Epithelial cell of prostate (primary cell): ENCODE results near the gene DDX31.

Experiments
- DNase-seq: peaks from one replicate; pipeline ENCODE4 v3.0.0-alpha.2; 2011; ENCODE audit warnings: low read depth, low spot score
- H3K27ac ChIP-seq: fragments of 450-650 bp; 2 replicates; pipeline ENCODE4 v1.5.1; 2017; ENCODE audit warnings: mild to moderate bottlenecking

DDX31 gene

GRCh38 chr9:132554755-132555154, 115.0 kb downstream of the DDX31 start:
- no peak overlapping the region for H3K27ac ChIP-seq
- DNase-seq, result no peak

- no peak for DNase-seq
Measured at GRCh38 chr9:132552041-132552440, 117.7 kb downstream of the DDX31 start.

GRCh38 chr9:132551556-132551955, 118.2 kb downstream of the DDX31 start:
- H3K27ac ChIP-seq, result no peak overlapping the region
- no peak for DNase-seq

More at GRCh38 chr9:132552041-132552440, 117.7 kb downstream of the DDX31 start:
- no peak overlapping the region for H3K27ac ChIP-seq

- no peak overlapping the region for H3K27ac ChIP-seq
- no peak for DNase-seq
Measured at GRCh38 chr9:132548751-132549640, 120.8 kb downstream of the DDX31 start.

- DNase-seq, result no peak
- H3K27ac ChIP-seq, result no peak overlapping the region
Measured at GRCh38 chr9:132547976-132548730, 121.6 kb downstream of the DDX31 start.

- H3K27ac ChIP-seq, result no peak overlapping the region
- no peak for DNase-seq
Measured at GRCh38 chr9:132547436-132547835, 122.3 kb downstream of the DDX31 start.

GRCh38 chr9:132547052-132547431, 122.7 kb downstream of the DDX31 start:
- no peak overlapping the region for H3K27ac ChIP-seq
- DNase-seq, result no peak

GRCh38 chr9:132546148-132547051, 123.4 kb downstream of the DDX31 start:
- DNase-seq, result no peak
- no peak overlapping the region for H3K27ac ChIP-seq

GRCh38 chr9:132545578-132545977, 124.2 kb downstream of the DDX31 start:
- H3K27ac ChIP-seq, result no peak overlapping the region
- no peak for DNase-seq

GRCh38 chr9:132543960-132544359, 125.8 kb downstream of the DDX31 start:
- DNase-seq, result no peak
- no peak overlapping the region for H3K27ac ChIP-seq

GRCh38 chr9:132543251-132543650, 126.5 kb downstream of the DDX31 start:
- no peak overlapping the region for H3K27ac ChIP-seq
- DNase-seq, result no peak
